ELR (cell line): Measurements from ENCODE around the gene PPARD.
"Not testable (repeated sequence)": the region's sequence is repeated elsewhere in the genome, so short reads cannot be mapped to it uniquely, and the experiment has no call there.

Experiments used
- DNase-seq: peaks from one replicate; pipeline ENCODE4 v3.0.0-alpha.2; 2015; ENCODE audit warnings: low read depth

PPARD gene

DNA sequence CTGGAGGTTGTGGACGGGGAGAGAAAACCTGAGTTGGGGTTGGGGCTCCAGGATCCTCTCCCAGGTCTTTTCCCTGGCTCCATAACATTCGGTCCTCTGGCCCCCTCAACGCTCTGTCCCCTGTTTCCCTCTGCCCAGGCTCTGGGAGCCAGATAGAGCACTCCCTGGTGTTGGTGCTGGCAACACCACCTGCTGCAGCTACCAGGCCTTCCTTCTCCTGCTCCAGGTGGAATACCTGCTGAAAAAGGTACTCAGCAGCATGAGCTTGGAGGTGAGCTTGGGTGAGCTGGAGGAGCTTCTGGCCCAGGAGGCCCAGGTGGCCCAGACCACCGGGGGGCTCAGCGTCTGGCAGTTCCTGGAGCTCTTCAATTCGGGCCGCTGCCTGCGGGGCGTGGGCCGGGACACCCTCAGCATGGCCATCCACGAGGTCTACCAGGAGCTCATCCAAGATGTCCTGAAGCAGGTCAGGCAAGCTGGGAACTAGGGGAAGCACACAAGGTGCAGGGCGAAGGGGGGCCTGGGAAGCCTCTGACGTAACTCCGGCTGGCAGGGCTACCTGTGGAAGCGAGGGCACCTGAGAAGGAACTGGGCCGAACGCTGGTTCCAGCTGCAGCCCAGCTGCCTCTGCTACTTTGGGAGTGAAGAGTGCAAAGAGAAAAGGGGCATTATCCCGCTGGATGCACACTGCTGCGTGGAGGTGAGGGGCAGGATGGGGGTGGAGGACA is 30.1 kb upstream of the PPARD start:
- DNase-seq: no peak

DNA sequence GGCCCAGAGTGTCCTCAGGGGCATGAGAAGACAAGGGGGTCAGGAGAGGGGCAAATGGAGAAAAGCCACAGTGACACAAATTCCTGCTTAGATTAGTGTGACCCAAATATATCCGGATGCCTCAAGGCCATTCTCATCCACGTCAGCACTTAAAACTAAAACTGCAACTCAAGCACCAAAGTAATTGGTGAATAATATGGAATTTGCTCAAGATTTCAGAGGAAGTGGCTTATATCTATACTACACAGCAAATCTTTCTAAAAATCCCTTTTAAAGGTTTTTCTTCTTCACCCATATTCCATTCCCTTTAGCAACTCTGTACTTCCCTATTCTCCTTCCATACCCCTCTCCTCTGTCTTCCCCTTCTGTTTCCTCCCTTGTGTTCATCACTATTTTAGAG is 29.6 kb upstream of the PPARD start:
- DNase-seq: no peak

DNA sequence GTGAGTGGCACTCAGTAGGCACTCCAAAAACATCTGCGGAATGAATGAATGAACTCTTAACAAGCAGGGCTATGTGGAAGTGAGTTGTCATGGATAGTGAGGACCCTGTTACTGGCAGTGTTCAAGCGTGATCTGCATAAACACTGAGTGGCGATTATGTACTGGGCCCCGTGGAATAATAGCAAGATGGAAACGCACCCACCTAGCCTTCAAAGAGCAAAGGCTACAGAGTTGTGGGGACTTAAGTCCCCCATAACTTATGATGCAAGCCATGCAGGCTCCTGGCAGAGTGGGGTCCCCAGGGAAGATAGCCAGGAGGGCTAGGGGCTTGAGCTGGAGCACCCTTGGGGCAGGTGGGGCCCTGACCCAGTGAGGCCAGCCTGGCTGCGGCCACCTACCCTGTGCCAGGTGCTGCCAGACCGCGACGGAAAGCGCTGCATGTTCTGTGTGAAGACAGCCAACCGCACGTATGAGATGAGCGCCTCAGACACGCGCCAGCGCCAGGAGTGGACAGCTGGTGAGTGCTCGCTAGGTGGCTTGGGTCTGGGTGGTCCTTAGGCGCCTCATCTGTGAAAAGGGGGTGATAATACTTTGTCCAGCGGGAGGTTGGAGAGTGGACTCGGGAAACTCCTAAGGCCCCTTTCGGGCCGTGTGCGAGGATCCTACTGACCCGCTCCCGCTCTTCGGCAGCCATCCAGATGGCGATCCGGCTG is 24.7 kb upstream of the PPARD start:
- DNase-seq: peak; percentile 53

DNA sequence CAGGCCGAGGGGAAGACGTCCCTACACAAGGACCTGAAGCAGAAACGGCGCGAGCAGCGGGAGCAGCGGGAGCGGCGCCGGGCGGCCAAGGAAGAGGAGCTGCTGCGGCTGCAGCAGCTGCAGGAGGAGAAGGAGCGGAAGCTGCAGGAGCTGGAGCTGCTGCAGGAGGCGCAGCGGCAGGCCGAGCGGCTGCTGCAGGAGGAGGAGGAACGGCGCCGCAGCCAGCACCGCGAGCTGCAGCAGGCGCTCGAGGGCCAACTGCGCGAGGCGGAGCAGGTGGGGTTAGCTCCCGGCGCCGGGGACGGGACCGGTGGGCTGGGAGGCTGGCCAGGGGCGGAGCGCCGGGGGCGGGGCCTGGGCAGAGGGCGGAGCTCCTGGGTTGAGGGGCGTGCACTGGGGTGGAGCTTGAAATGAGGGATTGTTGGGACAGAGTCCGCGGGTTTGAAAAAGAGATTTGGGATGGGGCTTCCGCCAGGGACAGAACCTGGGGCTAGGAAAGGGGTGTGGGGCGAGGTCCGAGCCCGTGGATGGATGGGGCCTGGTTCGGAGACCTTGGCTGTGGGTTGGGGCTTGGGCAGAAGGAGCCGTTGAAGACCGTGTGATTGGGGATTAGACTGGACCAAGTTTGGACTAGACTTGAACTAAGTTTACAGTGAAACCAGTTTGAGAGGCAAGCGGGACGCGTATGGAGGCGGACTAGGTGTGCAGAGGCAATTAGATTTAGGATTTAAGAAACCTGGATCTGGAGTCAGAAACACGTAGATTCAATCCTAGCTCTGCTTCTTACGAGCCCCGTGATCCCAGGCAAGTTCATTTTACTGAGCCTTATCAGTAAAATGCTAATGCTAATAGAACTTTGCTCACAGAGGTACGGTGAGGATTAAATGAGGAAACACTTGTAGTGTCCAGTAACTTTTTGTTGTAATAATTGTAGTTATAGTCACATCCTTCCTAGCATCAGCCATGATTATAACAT is 23.9 kb upstream of the PPARD start:
- peak; percentile 90 for DNase-seq

DNA sequence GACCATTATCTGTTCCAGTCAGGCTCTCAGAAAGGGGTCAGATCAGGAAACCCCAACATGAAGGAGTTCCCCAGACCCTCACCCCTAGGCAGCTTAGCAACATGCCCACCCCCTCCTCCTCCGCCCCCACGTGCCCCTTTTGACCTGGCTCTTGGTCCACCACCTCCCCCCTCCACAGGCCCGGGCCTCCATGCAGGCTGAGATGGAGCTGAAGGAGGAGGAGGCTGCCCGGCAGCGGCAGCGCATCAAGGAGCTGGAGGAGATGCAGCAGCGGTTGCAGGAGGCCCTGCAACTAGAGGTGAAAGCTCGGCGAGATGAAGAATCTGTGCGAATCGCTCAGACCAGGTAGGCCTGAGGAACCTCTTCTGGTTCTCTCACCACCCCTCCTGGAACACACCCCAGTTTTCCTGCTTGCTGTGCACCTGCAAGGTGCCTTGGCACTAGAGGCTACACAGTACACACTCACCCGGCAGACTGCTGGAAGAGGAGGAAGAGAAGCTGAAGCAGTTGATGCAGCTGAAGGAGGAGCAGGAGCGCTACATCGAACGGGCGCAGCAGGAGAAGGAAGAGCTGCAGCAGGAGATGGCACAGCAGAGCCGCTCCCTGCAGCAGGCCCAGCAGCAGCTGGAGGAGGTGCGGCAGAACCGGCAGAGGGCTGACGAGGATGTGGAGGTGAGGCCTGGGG is 22.9 kb upstream of the PPARD start:
- no peak for DNase-seq

DNA sequence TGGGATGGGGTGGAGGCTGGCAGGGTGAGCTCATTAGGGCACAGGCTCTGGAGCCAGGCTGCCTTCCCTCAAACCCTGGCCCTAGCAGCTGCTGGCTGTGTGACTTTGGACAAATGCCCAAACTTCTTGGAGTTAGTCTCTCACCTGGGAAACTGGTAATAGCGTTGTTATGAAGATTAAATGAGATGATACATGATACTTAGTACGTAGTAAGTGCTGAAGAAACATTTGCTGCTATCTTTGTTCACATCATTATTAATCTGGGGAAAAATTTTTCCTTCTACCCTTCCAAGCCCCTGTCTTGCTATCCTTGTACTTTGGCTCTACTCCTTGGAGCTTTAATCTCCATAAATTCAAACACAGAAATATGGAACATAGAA is 22.3 kb upstream of the PPARD start:
- no peak for DNase-seq

DNA sequence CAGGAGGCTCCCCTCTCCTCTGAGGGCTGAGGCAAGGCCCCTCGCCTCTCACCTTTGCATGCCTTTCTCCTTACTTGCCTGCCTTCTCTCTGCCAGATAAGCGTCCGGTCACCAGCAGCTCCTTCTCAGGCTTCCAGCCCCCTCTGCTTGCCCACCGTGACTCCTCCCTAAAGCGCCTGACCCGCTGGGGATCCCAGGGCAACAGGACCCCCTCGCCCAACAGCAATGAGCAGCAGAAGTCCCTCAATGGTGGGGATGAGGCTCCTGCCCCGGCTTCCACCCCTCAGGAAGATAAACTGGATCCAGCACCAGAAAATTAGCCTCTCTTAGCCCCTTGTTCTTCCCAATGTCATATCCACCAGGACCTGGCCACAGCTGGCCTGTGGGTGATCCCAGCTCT is 21.3 kb upstream of the PPARD start:
- no peak for DNase-seq

DNA sequence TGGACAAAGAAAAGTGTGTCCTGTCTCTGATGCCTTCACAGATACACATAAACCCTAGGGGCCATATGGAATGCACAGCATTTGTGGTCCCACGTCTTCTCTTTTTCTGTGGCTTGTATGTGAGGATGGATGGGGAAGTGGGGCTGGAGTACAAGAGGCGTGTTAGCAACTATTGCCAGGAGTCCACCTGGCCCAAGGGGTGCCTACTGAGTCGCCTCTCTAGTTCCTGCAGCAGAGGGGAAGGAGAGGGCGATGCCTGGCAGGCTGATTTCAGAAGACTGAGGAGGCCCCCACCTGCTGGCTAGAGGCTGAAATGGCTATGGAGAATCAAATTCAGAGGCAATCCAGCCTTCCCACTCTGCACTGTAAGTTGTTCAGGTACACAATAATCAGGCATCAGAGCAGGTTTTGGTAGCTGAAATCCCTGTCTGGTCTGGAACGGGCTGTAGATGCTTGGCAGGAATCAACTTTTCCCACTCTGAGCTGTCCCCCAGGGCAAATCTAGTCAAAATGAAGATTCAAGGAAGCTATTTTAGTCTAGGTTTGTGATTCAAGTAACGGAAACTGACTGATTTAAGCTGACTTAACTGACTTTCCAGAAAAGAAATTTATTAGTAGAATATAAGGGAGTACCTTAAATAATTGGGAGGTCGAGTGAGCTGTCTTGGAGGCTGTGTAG is 14.9 kb upstream of the PPARD start:
- DNase-seq: peak; percentile 73

DNA sequence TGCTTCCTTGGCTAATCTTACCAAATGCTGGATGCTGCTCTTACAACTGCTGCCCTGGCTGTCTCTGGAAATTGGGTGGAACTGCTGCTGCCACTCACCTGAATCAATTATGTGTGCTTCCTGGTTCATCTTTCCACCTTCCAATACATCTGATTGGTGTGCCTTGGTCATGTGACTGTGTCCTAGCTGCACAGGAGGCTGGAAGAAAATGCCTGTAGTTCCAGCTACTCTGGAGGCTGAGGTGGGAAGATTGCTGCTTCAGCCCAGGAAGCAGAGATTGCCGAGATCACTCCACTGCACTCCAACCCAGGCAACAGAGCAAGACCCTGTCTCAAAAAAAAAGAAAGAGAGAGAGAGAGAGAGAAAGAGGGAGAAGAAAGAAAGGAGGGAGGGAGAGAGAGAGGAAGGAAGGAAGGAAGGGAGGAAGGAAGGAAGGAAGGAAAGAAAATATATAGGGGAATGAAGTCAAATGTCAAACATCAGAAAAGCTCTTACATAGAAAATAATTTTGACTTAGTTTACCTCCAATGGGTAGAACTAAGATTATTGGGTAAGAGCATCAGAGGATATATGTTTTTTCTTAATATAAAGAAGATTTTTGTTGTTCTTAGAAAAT is 14.1 kb upstream of the PPARD start:
- DNase-seq: no peak

DNA sequence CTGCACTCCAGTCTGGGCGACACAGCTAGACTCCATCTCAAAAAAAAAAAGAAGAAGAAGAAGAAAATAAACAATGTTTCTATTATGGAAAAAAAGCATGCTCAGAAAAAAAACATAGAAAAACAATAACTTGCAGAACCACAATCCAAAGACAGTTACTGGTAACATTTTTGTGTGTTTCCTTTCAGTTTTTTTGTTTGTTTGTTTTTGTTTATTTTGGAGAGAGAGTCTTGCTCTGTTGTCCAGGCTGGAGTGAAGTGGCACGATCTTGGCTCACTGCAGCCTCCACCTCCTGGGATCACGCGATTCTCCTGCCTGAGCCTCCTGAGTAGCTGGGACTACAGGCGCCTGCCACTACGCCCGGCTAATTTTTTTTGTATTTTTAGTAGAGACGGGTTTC is 13.4 kb upstream of the PPARD start:
- DNase-seq: not testable (repeated sequence)

DNA sequence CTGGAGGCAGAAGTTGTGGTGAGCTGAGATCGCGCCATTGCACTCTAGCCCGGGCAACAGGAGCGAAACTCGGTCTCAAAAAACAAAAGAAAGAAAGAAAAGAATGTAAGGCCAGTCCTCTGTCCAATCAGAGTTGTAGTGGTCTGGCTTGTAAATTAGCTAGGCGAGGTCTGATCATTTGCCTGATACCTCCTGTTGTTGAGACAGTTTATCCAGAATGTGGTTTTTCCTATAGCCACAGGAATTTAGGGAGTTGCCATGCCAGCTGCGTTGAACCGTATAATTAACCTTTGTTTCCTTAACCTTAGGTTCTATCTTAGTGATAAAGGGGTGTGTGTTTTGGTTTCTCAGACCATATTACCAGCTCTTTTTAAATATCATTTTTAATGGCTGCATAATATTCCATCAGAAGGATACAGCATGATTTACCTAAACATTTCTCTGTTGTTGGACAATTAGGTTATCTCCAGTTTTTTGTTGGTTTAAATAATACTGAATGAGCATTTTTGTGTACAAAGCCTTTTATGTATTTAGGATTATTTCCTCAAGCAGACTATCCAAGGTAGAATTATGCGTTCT is 11.7 kb upstream of the PPARD start:
- DNase-seq: no peak

DNA sequence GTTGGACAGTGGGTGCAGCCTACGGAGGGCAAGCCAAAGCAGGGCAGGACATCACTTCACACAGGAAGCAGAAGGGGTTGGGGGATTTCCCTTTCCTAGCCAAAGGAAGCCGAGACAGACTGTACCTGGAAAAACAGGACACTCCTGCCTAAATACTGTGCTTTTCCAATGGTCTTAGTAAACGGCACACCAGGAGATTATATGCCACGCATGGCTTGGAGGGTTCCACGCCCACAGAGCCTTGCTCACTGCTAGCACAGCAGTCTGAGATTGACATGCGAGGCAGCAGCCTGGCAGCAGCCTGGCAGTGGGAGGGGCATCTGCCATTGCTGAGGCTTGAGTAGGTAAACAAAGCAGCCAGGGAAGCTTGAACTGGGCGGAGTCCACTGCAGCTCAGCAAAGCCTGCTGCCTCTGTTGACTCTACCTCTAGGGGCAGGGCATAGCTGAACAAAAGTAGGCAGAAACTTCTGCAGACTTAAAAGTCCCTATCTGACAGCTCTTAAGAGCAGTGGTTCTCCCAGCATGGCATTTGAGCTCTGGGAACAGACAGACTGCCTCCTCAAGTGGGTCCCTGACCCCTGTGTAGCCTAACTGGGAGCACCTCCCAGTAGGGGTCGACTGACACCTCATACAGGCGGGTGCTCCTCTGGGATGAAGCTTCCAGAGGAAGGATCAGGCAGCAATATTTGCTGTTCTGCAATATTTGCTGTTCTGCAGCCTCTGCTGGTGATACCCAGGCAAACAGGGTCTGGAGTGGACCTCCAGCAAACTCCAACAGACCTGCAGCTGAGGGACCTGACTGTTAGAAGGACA is 10.1 kb upstream of the PPARD start:
- peak; percentile 47 for DNase-seq

DNA sequence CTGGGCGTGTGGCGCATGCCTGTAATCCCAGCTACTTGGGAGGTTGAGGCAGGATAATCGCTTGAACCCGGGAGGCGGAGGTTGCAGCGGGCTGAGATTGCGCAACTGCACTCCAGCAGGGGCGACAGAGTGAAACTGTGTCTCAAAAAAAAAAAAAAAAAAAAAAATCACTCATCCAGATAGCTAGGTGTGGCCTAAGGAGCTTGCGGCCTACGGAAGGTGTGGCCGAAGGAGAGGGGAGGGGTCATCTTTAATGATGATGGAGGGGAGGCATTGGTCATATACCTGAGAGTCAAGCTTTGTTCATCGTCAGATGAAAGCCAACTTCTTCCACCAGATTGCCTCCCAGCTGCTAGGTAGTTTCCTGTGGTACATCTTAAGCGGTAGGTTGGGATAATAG is 801 bp upstream of the PPARD start:
- peak; percentile 9 for DNase-seq

DNA sequence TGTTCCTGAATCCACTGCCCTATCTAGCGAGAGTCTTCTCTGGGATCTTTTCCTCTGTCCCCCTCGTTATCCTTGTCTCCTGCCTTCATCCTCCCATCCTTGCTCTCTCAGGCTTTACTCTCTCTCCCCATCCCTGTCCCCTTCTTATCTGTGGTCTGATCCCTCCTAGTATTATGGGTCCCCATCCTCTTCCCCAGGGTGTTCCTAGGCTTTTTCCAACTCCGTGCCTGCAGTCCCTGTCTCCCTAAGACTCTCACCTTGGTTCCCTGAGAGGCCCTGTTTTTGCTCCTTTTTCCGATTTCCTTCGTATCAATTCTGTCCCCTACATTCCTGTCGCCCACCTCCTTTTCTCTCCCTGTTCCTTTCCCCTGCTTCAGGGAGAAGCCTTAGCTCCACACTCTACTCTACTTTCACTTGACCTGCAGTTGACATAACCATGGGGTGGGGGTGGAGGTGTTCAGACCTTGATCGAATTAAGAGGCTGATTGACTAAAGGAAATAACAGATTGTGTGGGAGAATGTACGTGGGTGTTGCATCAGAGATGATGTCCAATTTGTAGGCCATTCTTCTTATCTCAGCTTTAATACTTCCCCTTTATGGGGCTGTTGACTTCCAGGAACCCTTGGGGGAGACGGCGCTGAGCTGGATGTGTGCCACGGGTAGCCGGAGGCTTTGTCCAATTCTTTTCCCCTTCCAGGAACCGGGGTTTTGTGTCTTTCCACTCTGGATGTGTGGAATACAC is 905 bp downstream of the PPARD start:
- peak; percentile 35 for DNase-seq

DNA sequence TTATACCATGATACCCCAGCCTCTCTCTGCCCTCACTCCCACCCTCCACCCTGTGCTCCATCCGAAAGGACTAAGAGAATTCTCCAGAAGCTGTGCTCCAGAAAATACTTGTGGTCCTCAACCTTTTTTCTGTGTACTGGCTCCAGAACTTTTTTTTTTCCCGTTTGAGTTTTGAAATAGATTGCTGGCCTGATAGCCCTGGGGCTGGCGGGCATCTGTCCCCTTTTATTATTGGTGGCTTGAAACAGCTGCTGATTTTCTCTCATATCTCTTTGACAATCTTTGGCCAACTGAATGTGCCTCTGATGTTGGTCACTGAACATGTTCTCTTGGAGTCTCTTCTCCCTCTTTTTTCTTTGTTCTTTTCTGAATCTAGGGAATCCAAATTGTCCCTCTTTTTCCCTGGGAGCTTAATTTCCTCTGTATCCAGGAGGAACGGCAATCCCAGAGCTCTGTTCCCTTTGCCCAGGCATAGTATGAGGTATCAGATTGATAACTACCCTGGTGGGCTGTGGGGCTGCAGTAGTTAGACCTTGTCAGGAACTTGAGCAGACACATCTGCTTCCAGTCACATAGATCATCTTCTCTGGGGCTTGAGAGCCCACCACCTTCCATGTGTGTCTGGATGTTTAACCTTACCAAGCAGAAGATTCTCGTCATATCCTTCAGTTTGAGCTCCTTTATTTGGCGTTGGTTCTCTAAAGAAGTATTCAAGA is 1.6 kb downstream of the PPARD start:
- DNase-seq: no peak

DNA sequence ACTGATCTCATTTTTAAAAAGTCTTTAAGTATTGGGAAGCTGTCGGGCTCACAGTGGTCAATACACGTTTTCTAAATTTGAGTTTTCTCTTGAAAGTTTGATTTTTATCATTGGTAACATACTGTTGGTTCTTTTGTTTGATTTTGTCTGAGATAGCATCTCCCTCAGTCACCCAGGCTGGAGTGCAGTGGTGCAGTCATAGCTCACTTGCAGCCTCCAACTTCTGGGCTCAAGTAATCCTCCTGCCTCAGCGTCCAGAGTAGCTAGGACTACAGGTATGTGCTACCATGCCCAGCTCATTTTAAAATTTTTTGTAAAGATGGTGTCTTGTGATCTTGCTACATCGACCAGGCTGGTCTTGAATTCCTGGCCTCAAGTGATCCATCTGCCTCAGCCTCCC is 9.1 kb downstream of the PPARD start:
- no peak for DNase-seq

DNA sequence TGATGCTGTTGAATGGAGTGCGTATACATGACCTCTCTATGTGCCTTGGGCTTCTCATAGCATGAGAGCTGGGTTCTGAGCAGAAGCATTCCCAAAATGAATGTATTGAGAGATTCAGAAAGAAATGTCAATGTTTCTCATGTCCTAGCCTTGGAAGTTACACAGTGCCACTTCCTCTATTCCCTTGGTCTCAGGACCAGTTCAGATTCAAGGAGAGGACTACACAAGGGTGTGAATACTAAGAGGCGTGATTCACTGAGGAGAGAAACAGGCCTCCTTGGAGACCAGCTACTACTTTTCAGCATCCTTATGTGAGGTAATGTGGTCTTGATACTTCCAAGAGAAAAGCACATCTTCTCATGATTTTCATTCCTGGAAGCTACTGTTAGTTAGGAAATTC is 10.4 kb downstream of the PPARD start:
- DNase-seq: no peak

DNA sequence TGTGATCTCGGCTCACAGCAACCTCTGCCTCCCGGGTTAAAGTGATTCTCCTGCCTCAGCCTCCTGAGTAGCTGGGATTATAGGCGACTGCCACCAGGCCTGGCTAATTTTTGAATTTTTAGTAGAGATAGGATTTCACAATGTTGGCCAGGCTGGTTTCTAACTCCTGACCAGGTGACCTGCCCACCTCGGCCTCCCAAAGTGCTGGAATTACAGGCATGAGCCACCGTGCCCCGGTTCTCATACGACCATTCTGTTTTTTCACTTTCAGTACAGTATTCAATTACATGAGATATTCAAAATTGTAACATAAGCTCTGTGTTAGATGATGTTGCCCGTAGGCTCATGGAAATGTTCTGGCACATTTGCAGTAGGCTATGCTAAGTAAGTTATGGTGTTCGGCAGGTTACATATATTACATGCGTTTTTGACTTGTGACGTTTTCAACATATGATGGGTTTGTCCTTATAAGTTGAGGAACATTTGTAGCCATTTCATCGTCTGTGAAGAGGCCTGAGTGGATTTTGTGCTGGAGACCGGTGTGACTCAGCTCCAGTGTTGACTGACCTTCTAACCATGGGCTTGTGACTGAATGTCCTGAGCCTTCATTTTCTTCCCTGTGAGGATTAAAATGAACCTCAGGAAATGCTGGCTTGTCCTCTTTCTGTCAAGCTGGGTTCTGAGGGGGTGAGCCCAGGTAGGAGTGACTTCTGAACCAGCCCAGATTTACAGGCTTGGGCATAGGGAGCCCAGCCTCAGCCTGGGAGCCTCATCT is 12.2 kb downstream of the PPARD start:
- no peak for DNase-seq
